Activated CD8-positive, alpha-beta memory T cell treated with anti-CD3 and anti-CD28 coated beads for 1 hour (primary cell): ENCODE measurements around the gene PA2G4.
"Not testable (repeated sequence)": the region's sequence is repeated elsewhere in the genome, so short reads cannot be mapped to it uniquely, and the experiment has no call there.

Source experiments
- DNase-seq, 2 donors: peaks; one replicate each; pipeline ENCODE4 v3.0.0-alpha.2; 2020; ENCODE audit warnings: low read depth in 1 of 2; ENCODE audit errors: extremely low read depth in 1 of 2

The PA2G4 gene

GRCh38 chr12:56152132-56152755 lies 47.9 kb downstream of the PA2G4 start, which contains the start of gene MYL6B:
TSS of gene MYL6B (plus strand) at chr12:56152587. CDS start at chr12:56153919, 1,332 bp downstream.
- peak; percentile 78 to 90 for DNase-seq

- DNase-seq: no peak
Measured at GRCh38 chr12:56152756-56153677, 48.7 kb downstream of the PA2G4 start.

GRCh38 chr12:56153678-56154065 lies 49.3 kb downstream of the PA2G4 start:
- DNase-seq: no peak

GRCh38 chr12:56154246-56154771 lies 50.0 kb downstream of the PA2G4 start:
- DNase-seq: no peak

GRCh38 chr12:56154818-56155217 lies 50.5 kb downstream of the PA2G4 start:
- DNase-seq: no peak

- no peak for DNase-seq
Measured at GRCh38 chr12:56155256-56155845, 51.0 kb downstream of the PA2G4 start.

- not testable (repeated sequence) for DNase-seq
Measured at GRCh38 chr12:56156464-56157200, 52.3 kb downstream of the PA2G4 start.

GRCh38 chr12:56157201-56158028 lies 53.1 kb downstream of the PA2G4 start:
- DNase-seq: peak; percentile 31 to 33

GRCh38 chr12:56158029-56158925 lies 53.9 kb downstream of the PA2G4 start, which contains the start of gene MYL6:
TSS of gene MYL6 (plus strand) at chr12:56158359. CDS start at chr12:56158402, 43 bp downstream.
- peak; percentile 77 to 89 for DNase-seq

GRCh38 chr12:56158926-56159461 lies 54.6 kb downstream of the PA2G4 start:
- no peak for DNase-seq

GRCh38 chr12:56159482-56160192 lies 55.3 kb downstream of the PA2G4 start:
- DNase-seq: no peak

GRCh38 chr12:56160193-56160763 lies 55.9 kb downstream of the PA2G4 start:
- peak; percentile 33 to 42 for DNase-seq

GRCh38 chr12:56160894-56161689 lies 56.7 kb downstream of the PA2G4 start:
- no peak for DNase-seq

GRCh38 chr12:56161690-56162351 lies 57.5 kb downstream of the PA2G4 start:
- no peak for DNase-seq

- no peak for DNase-seq
Measured at GRCh38 chr12:56162468-56163290, 58.3 kb downstream of the PA2G4 start.
